HepG2 (cell line): ENCODE measurements around the gene CKAP2L. TPM values are rescaled to one million over a fixed set of nuclear protein-coding genes. Genes with fewer than 3 reads are reported as not detected.

ENCODE experiments used
- CEBPG ChIP-seq: IDR thresholded peaks from 2 replicates; pipeline ENCODE4 v1.6.1; 2016
- FOXA1 ChIP-seq, 2 experiments: fragments of 450-650 bp in 1 of 2; sonication (generic) in 1 of 2; formaldehyde crosslinking in 1 of 2; IDR thresholded peaks; 2 replicates each; pipeline versions ENCODE4 v1.4.0 to v1.6.1; 2016 to 2020; ENCODE audit warnings: missing genetic modification reagents in 1 of 2
- MED8 ChIP-seq: sonication (generic); formaldehyde crosslinking; IDR thresholded peaks from 2 replicates; pipeline ENCODE4 v1.8.1; 2023; ENCODE audit warnings: mild to moderate bottlenecking, missing genetic modification reagents; ENCODE audit not compliant: insufficient replicate concordance
- SRY ChIP-seq: sonication (generic); formaldehyde crosslinking; IDR thresholded peaks from 2 replicates; pipeline ENCODE4 v1.8.0; 2022; ENCODE audit warnings: mild to moderate bottlenecking, missing genetic modification reagents
- ZNF451 ChIP-seq: sonication (generic); formaldehyde crosslinking; IDR thresholded peaks from 2 replicates; pipeline ENCODE4 v1.5.0; 2020; ENCODE audit warnings: mild to moderate bottlenecking, missing genetic modification reagents
- polyA plus RNA-seq, 8 experiments: library from polyadenylated mRNA; depleted of rRNA in 3 of 8; stranded (reverse) in 7 of 8; unstranded in 1 of 8; fragments of >200 nt; fragmentation: Illumina TruSeq in 4 of 8; extraction: Trizol in 4 of 8; gene quantifications; 2 replicates each; pipeline versions ENCODE4 v1.2.1 to v1.2.3, GENCODE V29; 2011 to 2016; ENCODE audit warnings: low read depth in 4 of 8, missing spikeins in 1 of 8, mixed read lengths in 1 of 8; ENCODE audit not compliant: insufficient read depth in 1 of 8
- total RNA-seq, 5 experiments: library from RNA; depleted of rRNA; stranded (reverse); fragments of >200 nt; fragmentation: Illumina TruSeq; extraction: Trizol; gene quantifications; 2 replicates each; pipeline ENCODE4 v1.2.3, GENCODE V29; 2016; ENCODE audit warnings: low read depth in 1 of 5
- TF ChIP-seq, protein P1 (sequence below): sonication (generic); formaldehyde crosslinking; IDR thresholded peaks from 2 replicates; pipeline ENCODE4 v1.5.1; 2020; ENCODE audit warnings: mild to moderate bottlenecking, missing genetic modification reagents, moderate library complexity
- TF ChIP-seq, protein P2 (sequence below): IDR thresholded peaks from 2 replicates; pipeline ENCODE4 v1.6.1; 2012; ENCODE audit warnings: low read depth, low read length, improper control_type of control experiment

Gene CKAP2L
- total and polyA plus RNA-seq, 2 of the 13 experiments (the other 11 are each of a cell fraction or from before 2014, with no cell fraction given), result 7.1 to 9.5 TPM

DNA sequence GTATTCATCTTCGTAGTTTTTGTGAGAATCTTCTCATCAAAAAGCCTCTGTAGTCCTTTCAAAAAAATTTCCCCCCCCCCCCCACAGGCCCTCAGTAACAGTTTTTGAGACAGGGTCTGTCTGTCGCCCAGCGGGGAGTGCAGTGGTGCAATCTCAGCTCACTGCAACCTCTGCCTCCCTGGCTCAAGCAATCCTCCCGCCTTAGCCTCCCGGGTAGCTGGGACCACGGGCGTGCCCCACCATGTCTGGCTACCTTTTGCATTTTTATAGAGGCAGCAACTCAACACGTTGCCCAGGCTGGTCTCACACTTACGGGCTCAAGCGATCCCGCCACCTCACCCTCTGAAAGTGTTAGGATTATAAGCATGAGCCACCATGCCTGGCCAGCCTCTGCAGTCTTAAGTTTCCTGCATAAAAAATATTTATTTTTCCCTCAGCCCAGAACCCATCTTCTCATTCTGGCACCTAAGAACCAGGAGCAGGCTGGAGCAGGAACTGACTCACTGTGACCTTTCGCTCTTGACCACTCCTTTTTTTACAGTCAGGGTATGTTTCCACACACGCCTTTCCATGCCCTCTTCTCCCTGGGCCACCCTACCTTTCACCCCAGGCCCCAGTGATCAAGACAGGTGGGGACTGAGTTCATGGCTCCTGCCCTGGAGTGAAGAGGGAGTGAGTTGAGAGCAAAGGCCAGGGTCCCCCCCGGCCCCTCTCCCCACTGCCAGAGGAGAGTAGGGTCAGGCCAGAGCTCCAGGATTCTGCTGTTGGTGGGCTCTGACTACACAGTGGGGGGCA lies 76.1 kb downstream of the CKAP2L start (continued):
- TF ChIP-seq, protein P1, sequence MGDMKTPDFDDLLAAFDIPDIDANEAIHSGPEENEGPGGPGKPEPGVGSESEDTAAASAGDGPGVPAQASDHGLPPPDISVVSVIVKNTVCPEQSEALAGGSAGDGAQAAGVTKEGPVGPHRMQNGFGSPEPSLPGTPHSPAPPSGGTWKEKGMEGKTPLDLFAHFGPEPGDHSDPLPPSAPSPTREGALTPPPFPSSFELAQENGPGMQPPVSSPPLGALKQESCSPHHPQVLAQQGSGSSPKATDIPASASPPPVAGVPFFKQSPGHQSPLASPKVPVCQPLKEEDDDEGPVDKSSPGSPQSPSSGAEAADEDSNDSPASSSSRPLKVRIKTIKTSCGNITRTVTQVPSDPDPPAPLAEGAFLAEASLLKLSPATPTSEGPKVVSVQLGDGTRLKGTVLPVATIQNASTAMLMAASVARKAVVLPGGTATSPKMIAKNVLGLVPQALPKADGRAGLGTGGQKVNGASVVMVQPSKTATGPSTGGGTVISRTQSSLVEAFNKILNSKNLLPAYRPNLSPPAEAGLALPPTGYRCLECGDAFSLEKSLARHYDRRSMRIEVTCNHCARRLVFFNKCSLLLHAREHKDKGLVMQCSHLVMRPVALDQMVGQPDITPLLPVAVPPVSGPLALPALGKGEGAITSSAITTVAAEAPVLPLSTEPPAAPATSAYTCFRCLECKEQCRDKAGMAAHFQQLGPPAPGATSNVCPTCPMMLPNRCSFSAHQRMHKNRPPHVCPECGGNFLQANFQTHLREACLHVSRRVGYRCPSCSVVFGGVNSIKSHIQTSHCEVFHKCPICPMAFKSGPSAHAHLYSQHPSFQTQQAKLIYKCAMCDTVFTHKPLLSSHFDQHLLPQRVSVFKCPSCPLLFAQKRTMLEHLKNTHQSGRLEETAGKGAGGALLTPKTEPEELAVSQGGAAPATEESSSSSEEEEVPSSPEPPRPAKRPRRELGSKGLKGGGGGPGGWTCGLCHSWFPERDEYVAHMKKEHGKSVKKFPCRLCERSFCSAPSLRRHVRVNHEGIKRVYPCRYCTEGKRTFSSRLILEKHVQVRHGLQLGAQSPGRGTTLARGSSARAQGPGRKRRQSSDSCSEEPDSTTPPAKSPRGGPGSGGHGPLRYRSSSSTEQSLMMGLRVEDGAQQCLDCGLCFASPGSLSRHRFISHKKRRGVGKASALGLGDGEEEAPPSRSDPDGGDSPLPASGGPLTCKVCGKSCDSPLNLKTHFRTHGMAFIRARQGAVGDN, result peak; percentile 32; the same call in 1 of the 2 replicates
- TF ChIP-seq, protein P2, sequence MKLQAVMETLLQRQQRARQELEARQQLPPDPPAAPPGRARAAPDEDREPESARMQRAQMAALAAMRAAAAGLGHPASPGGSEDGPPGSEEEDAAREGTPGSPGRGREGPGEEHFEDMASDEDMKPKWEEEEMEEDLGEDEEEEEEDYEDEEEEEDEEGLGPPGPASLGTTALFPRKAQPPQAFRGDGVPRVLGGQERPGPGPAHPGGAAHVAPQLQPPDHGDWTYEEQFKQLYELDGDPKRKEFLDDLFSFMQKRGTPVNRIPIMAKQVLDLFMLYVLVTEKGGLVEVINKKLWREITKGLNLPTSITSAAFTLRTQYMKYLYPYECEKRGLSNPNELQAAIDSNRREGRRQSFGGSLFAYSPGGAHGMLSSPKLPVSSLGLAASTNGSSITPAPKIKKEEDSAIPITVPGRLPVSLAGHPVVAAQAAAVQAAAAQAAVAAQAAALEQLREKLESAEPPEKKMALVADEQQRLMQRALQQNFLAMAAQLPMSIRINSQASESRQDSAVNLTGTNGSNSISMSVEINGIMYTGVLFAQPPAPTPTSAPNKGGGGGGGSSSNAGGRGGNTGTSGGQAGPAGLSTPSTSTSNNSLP, result no peak
- TF ChIP-seq FOXA1 (IDR thresholded peaks at IDR 0.05) (no peak), FOXA1 (CRISPR knock-in tag; IDR thresholded peaks at IDR 0.05) (no peak), ZNF451 (no peak), SRY (CRISPR knock-in tag) (peak; percentile 61; the same call in 1 of the 2 replicates), CEBPG (no peak), MED8 (CRISPR knock-in tag) (no peak)
- TF ChIP-seq, all 625 proteins: peak for 11
